ENCODE results near the gene ADARB2.

ADARB2 gene

DNA sequence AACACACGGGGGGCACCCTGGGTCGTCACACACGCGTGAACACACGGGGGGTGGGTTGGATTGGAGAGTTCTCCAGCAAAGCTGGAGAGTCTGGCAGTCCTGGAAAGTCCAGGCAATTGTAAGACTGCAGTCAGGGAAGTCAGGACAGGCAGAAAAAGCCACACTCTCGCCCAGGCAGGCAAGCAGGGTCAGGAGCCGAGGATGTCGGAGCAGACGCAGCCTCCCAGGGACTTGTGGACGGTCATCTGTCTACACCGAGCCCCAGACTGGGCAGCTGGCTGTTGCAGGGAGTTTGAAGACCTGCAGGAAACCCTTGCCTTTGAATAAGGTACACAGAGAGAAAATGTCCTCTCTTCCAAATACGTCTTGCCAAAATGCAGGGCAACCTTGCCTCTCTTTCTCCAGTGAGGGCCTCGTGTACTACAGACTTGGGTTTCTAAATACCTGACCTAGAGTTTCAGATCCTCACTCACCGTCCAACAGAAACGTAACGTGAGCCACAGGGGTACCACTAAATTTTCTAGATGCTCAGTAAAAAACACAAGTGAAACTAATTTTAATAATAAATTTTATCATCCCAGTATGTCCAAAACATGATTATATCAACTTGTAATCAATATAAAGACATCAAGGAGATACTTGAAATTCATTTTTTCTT lies 176.7 kb downstream of the ADARB2 start:
- no peak for DNase-seq

DNA sequence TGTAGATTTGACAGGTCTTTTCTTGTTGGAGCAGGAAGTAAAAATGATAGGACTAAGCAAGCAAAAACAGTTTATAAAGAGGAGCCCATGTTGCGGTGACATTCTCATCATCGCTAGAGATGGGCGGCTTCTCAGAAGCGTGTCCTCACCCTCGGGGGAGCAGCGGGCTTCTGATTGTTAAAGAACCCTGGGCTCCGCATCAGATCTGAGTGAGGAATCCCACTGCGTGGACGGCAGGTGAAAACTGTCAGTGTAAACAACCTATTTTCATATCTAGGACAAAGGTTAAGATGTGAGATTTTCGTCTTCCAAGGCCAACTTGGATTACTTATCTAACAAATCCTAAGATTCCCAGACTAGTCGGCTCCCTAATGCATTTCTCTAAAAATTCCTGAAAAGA lies 177.6 kb downstream of the ADARB2 start:
- no peak for DNase-seq

DNA sequence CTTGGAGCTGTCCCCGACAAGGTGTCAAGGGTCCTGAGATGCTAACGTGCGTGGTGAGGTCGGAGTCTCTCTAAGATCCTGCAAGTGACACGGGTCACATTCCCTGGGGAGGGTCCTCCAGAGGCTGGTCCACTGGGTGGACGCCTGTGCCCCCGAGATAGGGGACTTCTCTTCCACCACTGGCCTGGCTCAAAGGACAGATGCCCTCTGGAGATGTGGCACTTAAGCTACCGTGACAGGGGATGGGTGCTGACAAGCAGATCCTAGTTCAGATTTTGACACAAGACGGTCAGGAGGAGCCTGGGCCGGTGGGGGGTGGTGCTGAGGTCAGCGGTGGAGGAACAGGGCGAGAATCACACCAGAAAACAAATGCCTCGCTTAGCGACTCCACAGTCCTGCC lies 178.0 kb downstream of the ADARB2 start:
- DNase-seq, result no peak

DNA sequence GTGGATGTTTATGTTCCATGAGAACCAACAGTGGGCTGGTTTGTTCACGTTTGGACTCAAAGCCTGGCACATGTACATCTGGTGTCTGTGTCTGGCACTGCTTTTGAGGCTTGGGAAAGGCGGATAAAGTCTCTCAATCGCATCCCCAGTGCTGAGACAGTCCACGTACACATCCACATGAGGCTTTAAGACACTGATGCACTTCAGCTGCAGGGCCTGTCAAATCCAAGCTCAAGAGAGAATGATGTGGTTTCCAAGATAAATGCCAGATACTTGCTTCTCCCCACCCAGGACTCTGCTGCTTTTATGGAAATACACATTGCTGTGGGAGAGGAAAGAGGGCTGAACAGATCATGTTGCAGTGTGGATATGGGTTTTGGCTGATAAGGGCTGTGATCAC lies 178.4 kb downstream of the ADARB2 start:
- no peak for DNase-seq

DNA sequence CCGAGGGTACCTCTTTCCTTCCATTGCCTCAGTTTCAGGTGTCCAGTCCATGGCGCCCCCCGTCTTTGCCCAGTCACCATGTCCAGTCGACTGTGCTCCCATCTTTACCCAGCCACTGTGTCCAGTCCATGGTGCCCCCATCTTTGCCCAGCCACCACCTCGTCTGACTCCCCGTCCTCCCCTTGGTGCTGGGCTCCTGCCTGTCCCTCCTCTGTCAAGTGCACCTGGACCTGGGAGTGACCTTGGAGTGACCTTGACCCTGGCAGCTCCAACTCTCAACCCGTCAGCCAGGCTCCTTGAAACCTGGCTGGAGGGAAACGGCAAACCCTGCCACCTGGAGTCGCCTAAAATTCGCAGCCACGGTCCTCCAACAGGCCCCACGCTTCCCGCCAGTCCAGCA lies 180.2 kb downstream of the ADARB2 start:
- DNase-seq, result no peak

DNA sequence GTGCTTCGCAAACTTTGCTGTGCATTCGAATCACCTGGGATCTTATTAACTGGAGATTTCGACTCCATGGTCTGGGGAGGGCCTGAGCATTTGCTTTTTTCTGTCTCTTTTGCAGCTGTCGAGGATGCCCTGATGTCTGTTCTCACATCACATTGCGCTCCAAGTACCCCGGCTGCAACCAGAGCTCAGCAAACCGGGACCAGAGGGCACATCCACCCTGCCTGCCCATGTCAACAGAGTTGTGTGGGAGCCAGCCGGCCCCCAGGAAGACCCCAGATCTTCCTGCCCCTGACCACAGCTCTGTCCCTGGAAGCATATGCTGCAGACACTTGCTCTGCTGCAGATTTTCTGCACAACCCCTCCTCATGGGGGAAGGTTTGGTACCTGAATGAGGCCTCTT lies 180.8 kb downstream of the ADARB2 start:
- DNase-seq, result no peak

DNA sequence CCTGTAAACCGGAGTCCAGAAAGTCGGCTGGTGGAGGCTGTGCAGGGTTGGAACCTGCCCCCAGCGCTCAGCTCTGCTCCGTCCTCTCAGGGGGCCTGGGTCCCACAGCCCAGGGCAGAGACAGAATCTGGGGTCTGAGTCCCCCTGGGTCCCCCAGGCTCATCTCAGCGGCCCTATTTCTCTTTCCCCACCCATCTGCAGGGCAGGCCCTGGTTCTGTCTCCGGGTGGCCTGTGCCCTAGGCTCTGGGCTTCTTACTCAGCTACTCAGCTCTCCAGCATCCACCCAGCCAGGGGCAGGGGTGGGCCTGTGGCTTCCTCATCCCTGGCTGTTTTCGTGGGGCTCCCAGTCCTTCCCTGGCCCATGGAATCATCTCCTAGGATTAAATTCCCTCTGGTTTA lies 183.4 kb downstream of the ADARB2 start:
- DNase-seq, result no peak

DNA sequence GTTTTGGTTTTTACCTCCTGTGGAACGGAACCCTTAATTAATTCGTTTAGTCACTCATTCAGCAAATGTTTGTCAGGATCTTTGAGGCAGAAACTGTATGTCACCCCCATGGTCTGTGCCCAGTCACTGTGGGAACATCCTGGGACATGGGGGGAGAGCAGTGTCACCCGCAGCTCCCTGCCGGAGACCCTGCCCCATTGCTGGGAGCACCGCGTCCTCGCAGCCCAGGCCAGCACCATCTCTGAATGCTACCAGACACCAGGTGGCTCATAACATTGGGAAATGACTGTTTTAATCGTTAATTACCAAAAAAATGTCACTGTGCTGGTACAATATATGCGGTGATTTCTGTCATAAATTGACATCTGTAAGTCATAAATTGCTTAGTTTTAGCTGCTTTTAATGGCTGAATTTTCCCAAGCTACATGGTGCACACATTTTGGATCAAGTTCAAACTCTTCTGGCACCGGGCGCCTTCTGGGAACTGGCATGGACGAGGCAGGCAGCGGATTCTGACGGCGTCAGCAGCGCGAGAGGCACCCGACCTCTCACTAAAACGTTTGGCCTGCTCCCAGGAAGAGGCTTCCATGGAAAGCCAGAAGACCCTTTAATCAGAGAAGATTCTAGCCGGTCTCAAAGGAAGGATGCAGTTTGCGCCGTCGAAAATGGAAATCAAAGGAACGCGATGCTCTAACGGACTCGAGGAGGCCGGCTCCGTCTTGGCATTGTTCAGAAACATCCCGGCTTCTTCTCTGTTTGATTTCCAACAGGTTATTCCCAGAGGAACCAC lies 184.2 kb downstream of the ADARB2 start:
- no peak for DNase-seq

DNA sequence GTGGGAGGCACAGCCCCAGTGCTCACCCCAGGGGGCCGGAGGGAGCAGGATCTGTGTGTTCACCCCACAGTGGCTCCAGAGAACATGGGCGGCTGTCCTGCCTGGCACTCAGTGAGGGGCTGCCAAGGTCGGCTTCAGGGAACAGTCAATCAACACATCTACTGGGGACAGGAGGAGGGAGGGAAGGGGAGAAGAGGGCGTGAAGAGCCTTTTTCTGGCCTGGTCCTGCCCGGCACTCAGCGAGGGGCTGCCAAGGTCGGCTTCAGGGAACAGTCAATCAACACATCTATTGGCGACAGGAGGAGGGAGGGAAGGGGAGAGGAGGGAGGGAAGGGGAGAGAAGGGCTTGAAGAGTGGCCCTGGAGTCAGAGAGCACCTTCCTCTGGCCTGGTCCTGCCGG lies 184.9 kb downstream of the ADARB2 start:
- no peak for DNase-seq

DNA sequence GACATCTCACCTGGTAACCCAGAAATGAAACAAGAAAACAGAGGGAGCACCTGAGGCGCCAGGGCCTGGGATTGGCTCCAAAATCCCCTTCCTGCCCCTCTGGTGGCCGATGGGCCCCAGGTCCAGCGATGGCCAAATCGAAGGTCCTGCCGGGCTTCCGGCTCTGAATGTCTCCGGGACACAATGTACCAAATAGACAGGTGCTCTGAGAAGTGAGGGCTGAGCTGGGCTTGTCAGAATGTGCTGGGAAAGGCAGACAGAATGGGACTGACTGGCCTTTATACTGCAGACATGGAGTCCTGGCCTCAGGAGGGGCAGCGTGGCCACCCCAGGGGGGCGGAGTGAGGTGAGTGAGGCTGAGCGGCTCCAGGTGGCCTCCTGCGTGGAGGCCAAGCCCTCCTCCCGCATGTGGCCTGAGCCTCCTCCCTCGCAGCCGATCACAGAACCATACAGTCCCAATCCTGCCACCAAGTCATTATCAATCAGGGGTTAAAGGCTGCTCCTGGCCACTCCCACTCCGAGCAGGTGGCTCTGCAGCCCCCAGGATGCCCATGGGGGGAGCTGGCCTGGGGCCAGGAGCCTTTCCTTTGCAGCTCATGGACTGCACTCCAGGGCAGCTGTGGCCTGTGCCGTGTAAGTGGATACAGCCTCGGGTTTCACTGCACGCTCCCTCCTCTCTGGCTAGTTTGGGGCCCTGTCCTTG lies 185.5 kb downstream of the ADARB2 start:
- DNase-seq, result no peak

DNA sequence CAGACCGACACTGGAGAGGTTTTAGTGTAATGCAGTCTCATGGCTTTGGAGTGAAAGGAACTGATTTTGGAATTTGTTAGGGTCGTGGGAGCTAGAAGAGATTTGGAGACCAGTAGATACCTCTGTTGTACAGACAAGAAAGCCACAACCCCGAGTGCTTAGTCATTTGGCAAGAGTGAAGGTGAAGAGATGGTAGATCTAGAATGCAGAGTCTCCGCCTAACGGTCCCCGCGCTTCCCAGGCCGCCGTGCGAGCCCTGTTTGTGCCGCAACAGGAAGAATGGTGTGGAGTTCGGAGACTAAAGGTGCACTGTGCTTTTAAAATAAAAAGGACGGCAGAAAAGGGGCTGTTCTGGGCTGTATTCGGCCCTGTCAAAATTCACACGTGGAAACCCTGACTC lies 186.7 kb downstream of the ADARB2 start:
- no peak for DNase-seq

DNA sequence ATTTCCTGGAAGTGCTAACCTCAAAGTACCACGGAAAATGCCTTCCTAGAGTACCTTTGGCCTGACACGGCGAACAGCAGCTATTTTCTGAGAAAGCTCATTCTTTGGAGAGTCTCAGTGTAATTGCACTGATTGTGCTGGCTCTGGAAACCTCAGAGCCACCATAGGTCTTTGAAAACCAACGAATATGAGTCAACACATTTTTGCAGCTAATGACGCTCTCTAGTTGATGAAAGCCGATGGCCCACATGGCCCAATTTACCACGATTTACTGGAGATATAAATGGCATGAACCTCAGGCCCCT lies 187.1 kb downstream of the ADARB2 start:
- peak; percentile 44 for DNase-seq

DNA sequence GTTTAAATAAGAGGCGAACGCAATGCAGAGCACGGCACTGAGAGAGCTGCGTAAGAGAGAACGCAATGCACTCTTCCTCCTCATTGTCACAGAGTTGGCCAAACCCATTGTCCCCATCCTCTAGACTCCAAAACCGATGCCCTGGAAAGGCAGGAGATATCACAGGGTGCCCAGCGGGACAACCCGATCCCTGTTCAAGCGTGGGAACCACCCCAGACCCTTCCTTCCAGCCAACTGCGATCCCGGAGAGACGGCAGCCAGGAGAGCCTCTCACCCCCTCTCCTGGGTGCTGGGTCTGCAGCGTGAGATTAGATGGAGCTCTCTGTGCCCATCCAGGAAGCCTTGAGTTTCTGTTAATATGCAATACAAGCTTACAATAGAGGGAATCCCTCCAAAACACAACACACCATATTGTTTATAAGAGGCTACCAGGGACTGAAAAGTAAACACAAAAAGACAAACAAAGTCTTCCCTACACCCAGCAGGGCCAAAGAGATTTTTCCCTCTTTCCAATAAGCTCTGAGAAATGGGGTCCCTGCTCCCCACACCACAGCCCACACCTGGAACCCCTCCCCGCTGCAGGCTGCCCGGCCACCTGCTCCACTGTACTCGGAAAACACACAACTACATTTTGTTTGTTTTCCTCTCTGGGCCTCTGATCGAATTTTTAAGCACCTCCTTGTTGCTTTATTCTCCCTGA lies 187.6 kb downstream of the ADARB2 start:
- DNase-seq, result no peak

DNA sequence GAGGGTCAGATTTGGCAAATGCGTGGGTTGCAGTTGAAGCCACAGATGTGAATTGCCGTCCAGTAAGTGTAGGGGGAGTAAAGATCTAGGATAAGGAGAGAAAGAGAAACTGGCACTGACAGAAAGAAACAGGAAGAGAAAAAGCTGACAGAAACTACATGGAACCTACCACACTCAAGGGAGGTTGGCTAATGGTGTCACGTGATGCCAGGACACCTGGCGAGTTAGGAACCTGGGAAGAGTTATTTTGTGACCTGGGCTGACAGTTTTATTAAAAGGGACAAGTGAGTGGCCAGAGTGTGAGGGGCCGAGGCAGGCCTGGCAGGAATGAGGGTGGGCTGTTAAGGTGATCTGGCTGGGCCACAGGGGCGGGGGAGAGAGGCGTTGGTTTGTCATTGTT lies 188.7 kb downstream of the ADARB2 start:
- DNase-seq, result no peak

DNA sequence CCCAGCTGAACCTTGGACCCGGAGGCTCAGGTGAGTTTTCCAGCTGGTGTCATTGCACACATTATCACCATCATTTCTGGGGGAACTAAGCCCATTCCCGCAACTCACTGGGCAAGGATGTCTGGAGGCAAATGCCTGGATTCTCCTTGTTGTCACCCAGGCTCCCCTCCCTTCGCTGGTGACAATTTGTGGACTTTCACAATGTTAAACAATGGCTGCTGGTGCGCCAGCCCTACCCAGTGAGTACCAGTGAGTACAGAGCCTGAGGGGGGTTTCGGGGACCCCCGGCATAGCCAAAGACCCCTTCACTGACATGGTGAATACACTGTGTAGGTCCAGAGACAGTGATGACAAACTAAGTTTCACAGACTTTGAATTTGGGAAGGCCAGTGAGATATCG lies 189.2 kb downstream of the ADARB2 start:
- DNase-seq, result no peak

DNA sequence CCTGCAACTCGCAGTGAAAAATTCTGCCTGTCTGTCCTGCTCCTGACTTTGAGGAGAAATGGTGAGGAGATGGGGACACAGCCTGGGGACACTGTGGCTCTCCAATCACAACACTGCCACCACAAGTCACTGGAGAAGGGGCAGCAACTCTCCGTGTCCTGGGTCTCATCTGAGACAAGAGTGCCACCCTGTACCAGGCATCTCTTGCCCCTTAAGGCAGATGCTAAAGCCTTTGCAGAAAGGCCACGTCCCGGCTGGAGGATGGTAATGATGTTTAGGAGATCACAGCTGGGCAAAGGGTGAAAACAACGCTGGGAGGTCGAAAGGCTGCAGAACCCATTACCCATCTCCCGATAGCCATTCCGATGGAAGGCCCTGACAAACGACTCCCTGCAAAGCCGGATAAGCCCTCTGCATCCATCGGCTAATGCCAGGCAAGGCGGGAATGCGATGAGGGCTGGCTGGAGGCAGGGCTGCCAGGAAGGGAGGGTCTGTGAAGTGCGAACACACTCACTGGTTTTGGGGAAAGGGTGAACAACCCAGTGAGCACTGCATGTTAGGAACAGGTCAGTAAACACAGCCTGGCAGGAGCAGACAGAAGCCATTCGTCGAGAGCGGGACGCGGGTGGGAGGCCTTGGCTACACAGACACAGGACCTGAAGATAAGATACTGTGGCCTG lies 190.8 kb downstream of the ADARB2 start:
- DNase-seq, result no peak

DNA sequence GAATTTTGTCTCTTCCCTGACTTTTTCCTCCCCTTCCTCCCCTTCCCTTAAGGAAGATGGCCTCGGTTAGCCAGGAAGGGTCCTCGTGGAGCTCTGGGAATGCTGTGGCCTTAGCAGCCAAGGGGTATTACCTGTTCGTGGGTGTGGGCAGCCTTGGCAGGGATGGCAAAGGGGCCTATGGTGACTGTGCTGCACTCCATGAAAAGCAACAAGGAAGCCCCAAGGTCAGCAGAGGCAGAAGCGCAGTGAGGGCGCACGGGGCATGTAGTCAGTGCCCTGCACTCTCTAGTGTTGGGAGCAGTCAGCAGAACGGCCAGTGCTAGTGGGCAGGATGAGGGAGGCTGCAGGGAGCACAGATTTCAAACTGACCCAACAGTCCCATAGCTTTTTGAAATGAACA lies 191.8 kb downstream of the ADARB2 start:
- no peak for DNase-seq

DNA sequence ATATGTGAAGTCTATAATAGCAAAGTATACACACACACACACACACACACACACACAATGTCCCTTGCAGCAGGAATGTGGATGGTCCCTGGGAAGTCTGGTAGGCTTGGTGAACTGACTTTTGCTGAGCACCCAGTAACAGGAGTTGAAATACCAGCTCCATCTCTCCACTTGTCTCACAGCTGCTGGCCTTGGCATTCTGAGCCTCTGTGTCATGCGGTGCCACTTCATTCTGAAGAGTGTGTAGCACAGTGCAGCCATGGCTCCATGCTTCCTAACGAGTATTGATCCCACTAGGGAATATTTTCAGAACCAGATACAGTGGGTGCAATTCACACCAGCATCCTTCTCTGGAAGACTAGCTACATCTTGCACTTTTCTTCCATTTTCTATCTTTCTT lies 192.4 kb downstream of the ADARB2 start:
- DNase-seq, result no peak

DNA sequence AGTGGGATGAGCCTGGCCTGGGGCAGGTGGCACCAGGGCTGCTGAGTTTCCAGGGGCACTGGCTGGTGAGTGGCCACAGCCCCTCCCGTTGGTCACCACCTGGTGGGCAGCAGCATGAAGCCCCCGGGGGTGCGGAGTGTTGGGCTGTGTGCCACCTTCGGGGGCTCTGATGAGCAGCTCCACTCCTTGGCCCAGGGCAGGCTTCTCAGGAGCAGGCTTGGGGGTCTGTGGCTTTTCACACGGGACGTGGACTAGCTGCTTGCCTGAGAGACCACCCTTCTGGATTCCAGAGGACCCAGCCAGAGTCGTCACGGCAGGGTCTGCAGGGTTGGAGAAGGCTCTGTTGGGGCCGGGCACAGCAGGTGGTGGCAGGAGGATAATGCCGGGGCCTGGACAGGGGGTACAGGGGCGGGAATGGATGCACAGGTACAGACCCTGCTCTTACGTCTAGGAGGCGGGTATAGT lies 193.1 kb downstream of the ADARB2 start:
- DNase-seq, result no peak

DNA sequence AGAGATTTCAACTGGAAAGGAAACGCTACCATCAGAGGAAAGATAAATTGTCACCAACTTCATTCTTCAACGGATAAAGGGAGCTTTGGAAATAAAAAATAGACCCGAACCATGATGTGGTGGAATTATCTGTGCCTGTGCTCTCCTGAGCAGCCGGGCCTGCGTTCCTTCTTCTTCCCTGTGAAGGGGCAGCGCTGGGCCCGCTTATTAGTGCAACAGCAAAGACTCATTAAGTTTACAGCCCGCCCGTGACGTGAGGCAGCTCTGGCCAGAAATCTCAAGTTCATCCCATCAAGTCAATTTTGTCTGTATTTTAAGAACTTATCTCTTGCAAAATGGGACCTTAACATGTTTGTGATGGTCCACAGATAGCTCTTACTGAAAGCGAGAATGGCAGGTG lies 193.7 kb downstream of the ADARB2 start:
- peak; percentile 59 for DNase-seq

DNA sequence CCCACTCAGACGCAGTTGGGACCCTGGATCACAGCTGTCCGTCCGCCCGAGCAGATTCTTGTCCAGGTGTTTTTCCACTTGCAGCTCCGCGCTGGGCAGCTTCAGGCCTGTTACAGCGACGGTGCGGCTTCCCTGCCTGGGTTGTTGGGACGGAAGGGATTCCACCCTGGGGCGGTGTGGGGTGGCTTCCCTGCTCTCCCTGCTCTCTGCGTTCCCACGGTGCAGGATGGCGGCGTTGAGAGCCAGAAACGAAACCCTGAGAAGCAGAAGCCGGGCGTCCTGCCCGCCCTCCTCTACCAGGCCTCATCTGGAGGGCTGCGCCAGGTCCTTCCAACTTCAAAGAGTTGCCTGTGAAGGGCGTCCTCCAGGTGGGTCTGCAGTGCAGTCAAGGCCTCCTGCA lies 194.4 kb downstream of the ADARB2 start:
- no peak for DNase-seq

DNA sequence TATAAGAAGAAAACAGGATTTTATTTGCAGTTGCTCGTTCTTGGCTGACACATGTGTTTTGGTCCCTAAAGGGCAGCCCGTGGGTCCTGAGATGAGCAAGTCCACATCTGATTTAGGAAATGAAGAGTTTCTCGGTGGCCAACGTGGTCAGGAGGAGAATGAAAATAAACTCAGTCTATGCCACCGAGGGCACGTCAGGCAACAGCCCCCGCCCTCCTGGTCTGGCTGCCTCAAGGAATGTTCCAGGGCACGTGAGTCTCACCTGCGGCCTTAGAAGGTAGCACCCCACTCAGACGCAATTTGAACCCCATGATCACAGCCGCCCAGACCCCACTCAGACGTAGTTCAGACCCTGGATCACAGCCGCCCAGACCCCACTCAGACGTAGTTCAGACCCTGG lies 197.2 kb downstream of the ADARB2 start:
- DNase-seq, result no peak

DNA sequence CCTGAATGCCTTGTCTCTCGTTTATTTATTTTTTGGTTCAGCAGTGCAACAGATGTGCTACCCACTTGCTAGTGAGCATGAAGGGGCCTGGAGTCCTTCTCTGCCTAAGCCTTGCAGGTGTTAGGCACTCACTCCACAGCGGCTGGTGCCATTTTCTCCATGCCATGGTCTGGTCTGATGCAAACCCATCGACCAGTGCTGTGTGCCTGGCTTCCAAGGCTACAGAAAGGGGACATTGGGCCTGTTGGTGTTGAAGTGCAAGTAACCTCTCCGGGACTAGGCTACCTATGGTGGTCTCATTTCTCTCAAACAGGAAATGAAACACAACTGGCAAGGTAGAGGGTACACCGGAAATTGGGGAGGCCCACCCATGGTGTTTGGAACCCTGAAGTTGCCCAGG lies 198.1 kb downstream of the ADARB2 start:
- no peak for DNase-seq

All from NCI-H1436 (cell line).